CD4-positive, alpha-beta T cell treated with Interleukin-2 at 100 ng/mL for 4 hours (primary cell): Measurements from ENCODE around the gene COL4A2.
"Not testable (repeated sequence)": the region's sequence is repeated elsewhere in the genome, so short reads cannot be mapped to it uniquely, and the experiment has no call there.

ENCODE experiments used
- DNase-seq: peaks from one replicate; pipeline ENCODE4 v3.0.0-alpha.2; 2020; ENCODE audit warnings: low spot score

The COL4A2 gene

GRCh38 chr13:110379905-110380341 is 72.8 kb downstream of the COL4A2 start:
- DNase-seq: no peak

- DNase-seq: no peak
Observed at GRCh38 chr13:110380359-110381028, 73.4 kb downstream of the COL4A2 start.

GRCh38 chr13:110381029-110381360 is 73.9 kb downstream of the COL4A2 start:
- DNase-seq: no peak

GRCh38 chr13:110382229-110382628 is 75.1 kb downstream of the COL4A2 start:
- no peak for DNase-seq

GRCh38 chr13:110382830-110383229 is 75.7 kb downstream of the COL4A2 start:
- DNase-seq: no peak

- no peak for DNase-seq
Observed at GRCh38 chr13:110387451-110388107, 80.5 kb downstream of the COL4A2 start.

- DNase-seq: no peak
Observed at GRCh38 chr13:110388108-110388943, 81.2 kb downstream of the COL4A2 start.

- no peak for DNase-seq
Observed at GRCh38 chr13:110390567-110390966, 83.5 kb downstream of the COL4A2 start.

- no peak for DNase-seq
Observed at GRCh38 chr13:110391273-110391672, 84.2 kb downstream of the COL4A2 start.

- DNase-seq: no peak
Observed at GRCh38 chr13:110392510-110393240, 85.6 kb downstream of the COL4A2 start.

- DNase-seq: no peak
Observed at GRCh38 chr13:110393761-110394160, 86.7 kb downstream of the COL4A2 start.

- DNase-seq: no peak
Observed at GRCh38 chr13:110394371-110394841, 87.3 kb downstream of the COL4A2 start.

GRCh38 chr13:110395616-110396015 is 88.5 kb downstream of the COL4A2 start:
- DNase-seq: not testable (repeated sequence)

- no peak for DNase-seq
Observed at GRCh38 chr13:110396476-110396875, 89.4 kb downstream of the COL4A2 start.

- DNase-seq: no peak
Observed at GRCh38 chr13:110396913-110397381, 89.9 kb downstream of the COL4A2 start.

- no peak for DNase-seq
Observed at GRCh38 chr13:110397436-110398115, 90.5 kb downstream of the COL4A2 start.

GRCh38 chr13:110398564-110399507 is 91.8 kb downstream of the COL4A2 start:
- no peak for DNase-seq

- DNase-seq: no peak
Observed at GRCh38 chr13:110399801-110400200, 92.7 kb downstream of the COL4A2 start.

GRCh38 chr13:110400786-110401533 is 93.9 kb downstream of the COL4A2 start:
- no peak for DNase-seq
